NCI-H345 (cell line): ENCODE measurements around the gene CCIN.
"Not testable (repeated sequence)": the region's sequence is repeated elsewhere in the genome, so short reads cannot be mapped to it uniquely, and the experiment has no call there.

ENCODE experiments used
- DNase-seq: peaks from one replicate; lab custom pipeline; 2025; lab: John Stamatoyannopoulos, UW

CCIN gene

GRCh38 chr9:36158917-36159316, 10.3 kb upstream of the CCIN start:
- DNase-seq, result no peak

DNA sequence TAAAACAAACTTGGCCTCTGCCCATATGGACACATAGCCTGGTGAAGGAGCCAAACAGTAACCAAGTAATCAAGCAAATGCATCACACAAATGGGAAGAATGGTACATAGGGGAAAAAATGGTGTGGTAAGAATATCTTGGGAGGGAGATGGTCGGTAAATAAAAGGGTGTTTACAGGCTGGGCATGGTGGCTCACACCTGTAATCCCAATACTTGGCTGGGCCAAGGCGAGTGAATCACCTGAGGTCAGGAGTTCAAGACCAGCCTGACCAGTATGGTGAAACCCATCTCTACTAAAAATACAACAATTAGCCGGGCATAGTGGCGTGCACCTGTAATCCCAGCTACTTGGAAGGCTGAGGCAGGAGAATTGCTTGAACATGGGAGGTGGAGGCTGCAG, 9.7 kb upstream of the CCIN start:
- not testable (repeated sequence) for DNase-seq

GRCh38 chr9:36160126-36160525, 9.1 kb upstream of the CCIN start:
- not testable (repeated sequence) for DNase-seq

DNA sequence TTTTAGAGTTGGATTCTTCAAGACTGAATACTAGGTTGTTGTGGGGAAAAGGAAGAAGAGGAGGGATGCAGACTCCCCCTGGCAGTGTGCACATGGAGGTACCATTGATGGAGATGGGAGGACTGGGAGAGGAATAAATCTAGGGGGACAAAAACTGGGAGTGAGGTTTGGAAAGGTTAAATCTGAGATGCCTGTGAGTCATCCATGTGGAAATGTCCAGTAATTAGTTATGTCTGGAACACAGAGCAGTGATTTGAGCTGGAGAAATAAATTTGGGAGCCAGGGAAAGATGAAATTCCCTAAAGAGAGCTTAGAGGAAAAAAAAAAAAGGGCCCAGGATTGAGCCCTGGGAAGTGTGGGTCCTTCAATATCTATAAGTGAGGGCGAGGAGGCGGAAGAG, 8.0 kb upstream of the CCIN start:
- DNase-seq, result no peak

DNA sequence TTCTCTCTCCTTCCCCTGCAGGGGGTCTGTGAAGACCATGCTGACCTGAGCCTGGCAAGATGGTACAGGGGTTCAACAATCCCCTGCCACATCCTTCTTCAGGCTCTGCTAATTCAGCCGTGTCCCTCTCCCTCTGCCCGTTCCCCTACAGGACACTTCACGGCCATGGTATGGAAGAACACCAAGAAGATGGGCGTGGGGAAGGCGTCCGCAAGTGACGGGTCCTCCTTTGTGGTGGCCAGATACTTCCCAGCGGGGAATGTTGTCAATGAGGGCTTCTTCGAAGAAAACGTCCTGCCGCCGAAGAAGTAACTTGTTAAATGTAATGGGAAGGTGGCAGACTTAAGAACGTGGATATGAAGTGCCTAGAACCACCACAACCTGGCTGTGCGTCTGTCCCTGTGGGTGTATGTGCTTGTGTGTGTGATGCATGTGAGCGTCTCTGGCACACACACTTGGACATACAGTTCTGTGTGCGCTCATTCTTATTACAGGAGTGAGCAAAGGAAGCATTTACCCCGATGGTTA, 6.9 kb upstream of the CCIN start:
- DNase-seq, result no peak

DNA sequence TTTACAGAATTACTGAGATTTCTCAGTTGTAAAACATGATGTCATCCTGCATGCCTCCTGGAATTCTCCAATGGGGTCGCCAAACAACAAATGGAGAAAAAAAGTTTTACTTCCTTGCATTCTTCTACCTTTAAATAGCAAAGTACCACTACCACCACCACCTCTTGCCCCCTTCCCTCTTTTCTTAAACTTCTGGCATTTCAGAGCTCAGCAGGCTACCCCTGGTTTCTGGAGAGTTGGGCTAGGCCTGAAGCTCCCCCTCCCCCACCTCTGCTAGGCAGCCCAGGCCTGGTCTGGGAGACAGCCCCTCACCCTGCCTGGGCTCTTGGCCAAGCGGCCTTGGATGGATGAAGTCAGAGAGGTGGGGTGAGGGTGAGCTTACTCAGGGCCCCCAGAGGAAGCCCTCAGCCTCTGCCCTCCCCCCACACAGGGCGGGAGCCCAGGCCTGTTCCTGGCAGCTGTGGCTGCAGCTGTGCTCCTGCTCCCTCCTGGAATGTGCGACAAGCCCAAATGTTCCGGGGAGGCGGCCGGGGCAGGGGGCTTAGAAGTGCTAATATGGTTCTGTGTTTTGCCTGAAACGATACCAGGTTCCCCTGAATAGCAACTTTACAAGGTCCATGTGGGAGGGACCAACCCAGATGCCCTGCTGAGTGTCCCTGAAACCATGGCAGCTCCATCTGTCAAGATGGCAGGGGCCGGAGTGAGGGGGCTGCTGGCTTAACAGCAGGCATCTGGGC, 6.0 kb upstream of the CCIN start:
- DNase-seq, result no peak

GRCh38 chr9:36163786-36164170, 5.4 kb upstream of the CCIN start:
- no peak for DNase-seq

- no peak for DNase-seq
Measured at GRCh38 chr9:36164372-36164771, 4.8 kb upstream of the CCIN start.

- no peak for DNase-seq
Measured at GRCh38 chr9:36164989-36165388, 4.2 kb upstream of the CCIN start.

DNA sequence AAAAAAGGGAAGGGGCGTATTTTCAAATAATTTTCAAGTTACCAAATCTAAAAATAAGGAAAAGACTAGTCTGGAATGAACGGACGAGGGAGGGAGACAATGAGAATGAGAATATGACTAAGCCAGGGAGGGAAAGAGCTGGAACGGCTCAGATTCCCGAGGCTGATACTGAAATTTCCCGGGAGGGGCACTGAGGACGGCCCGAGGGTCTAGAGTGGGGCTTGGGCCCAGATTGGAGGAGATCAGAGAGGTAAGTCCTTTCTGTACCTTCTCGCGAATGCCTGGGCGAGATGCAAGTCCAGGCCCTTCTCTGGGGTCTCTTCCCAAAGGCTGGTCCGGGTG, 3.4 kb upstream of the CCIN start:
- DNase-seq, result no peak

DNA sequence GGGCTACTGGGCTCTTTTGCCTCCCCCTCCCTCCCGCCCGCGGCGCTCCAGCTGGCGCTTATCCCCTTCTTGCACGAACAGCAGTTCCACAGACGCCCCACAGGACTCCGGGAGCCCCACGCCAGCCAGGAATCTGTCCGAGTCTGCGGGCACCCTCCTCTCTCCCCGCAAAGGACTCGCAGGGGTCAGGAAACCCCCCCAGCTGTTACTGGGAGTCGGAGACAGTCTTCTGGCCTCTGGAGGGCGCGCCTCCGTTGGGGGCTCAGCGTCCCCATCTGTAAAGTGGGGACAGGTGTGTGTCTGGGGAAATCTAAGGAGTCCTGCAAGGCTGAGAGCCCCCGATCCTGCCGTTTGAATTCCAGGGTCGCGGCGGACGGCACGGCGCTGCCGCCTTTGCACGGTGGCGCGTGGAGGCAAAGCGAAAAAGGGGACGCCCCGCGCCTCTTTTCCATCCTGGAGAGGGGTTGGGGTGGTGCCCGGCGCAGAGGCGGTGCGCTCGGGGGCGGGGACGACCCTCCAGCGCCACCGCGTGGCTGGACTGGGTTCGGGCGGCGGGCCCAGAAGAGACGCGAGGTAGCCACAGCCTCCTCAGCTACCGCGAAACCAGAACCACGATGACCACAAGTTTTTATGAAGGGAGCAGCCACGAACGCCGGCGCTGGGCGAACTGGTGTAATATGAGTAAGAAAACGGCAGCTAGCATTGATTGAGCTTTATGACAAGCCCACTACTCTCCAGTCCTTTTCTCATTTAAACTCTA, 2.8 kb upstream of the CCIN start:
- peak; percentile 57 for DNase-seq

DNA sequence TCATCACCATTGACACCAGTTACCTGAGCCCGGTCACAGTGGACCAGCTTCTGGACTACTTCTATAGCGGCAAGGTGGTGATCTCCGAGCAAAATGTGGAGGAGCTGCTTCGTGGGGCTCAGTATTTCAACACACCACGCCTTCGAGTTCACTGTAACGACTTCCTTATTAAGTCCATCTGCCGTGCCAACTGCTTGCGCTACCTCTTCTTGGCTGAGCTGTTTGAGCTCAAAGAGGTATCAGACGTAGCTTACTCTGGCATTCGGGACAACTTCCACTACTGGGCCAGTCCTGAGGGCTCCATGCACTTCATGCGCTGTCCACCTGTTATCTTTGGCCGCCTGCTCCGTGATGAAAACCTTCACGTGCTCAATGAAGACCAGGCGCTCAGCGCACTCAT, 520 bp downstream of the CCIN start:
- DNase-seq, result no peak

DNA sequence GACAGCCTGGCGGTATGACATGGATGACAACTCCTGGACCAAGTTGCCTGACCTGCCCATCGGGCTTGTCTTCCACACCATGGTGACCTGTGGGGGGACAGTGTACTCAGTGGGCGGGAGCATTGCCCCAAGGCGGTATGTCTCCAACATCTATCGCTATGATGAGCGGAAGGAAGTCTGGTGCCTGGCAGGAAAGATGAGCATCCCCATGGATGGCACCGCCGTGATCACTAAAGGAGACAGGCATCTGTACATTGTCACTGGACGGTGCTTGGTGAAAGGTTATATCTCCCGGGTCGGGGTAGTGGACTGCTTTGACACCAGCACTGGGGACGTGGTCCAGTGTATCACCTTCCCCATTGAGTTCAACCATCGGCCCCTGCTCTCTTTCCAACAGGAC, 1.3 kb downstream of the CCIN start:
- no peak for DNase-seq

GRCh38 chr9:36173861-36174260, 4.7 kb downstream of the CCIN start:
- DNase-seq, result no peak

GRCh38 chr9:36174271-36174670, 5.1 kb downstream of the CCIN start:
- no peak for DNase-seq

- no peak for DNase-seq
Measured at GRCh38 chr9:36174731-36175130, 5.5 kb downstream of the CCIN start.

- DNase-seq, result not testable (repeated sequence)
Measured at GRCh38 chr9:36175209-36175608, 6.0 kb downstream of the CCIN start.

GRCh38 chr9:36176496-36176895, 7.3 kb downstream of the CCIN start:
- not testable (repeated sequence) for DNase-seq

DNA sequence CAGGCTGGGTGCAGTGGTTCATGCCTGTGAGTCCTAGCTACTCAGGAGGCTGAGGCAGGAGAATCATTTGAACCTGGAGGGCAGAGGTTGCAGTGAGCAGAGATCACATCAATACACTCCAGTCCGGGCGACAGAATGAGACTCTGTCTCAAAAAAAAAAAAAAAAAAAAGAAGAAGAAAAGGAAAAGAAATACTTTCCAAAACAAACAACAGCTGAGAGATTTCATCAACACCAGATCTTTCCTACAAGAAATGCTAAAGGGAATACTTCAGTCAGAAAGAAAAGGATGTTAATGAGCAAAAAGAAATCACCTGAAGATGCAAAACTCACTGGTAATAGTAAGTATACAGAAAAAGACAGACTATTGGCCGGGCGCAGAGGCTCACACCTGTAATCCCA, 8.4 kb downstream of the CCIN start:
- DNase-seq, result no peak

DNA sequence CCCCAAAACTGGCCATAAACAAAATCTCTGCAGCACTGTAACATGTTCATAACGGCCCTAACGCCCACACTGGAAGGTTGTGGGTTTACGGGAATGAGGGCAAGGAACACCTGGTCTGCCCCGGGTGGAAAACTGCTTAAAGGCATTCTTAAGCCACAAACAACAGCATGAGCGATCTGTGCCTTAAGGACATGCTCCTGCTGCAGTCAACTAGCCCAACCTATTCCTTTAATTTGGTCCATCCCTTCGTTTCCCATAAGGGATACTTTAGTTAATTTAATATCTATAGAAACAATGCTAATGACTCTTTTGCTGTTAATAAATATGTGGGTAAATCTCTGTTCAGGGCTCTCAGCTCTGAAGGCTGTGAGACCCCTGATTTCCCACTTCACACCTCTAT, 11.1 kb downstream of the CCIN start:
- DNase-seq, result not testable (repeated sequence)

- DNase-seq, result no peak
Measured at GRCh38 chr9:36187414-36187813, 18.2 kb downstream of the CCIN start.

DNA sequence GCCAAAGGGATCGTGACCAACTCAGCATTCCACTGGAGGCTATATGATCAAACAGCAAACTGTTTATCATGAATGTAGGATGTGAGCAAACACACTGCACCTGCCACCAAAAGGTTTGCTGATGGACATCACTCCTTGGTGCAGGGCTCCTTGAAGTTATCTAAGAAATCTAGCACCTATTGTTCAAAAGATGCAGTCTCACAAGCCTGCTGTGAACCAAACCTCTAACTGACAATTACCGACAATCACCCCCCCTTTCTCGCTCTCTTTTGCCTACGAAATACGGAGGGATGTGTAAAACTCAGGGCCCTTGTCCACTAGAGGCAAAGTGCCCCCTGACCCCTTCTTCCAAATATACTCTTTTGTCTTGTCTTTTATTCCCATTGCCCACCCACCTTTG, 19.0 kb downstream of the CCIN start:
- DNase-seq, result no peak

GRCh38 chr9:36189976-36190375, 20.8 kb downstream of the CCIN start:
- DNase-seq, result no peak
